Fibroblast of lung (primary cell): ENCODE data around the gene GNB2. TPM values are rescaled to one million over a fixed set of nuclear protein-coding genes. Genes with fewer than 3 reads are reported as not detected.

ENCODE experiments used
- DNase-seq, 2 donors: peaks; one replicate each; pipeline versions ENCODE4 v3.0.0 to v3.0.0-alpha.2; 2010; ENCODE audit warnings: low read depth in 2 of 2
- H2AFZ ChIP-seq: 2 replicates; pipeline ENCODE4 v1.5.1; 2012; ENCODE audit warnings: low read length, control low read depth, inconsistent platforms
- H3K27ac ChIP-seq: 2 replicates; pipeline ENCODE4 v1.5.1; 2011; ENCODE audit warnings: low read length, control low read depth; ENCODE audit not compliant: insufficient read depth
- H3K27me3 ChIP-seq: 2 replicates; pipeline ENCODE4 v1.5.1; 2011; ENCODE audit warnings: mild to moderate bottlenecking, low read length; ENCODE audit not compliant: control insufficient read depth, insufficient read depth
- H3K36me3 ChIP-seq: 2 replicates; pipeline ENCODE4 v1.5.1; 2011; ENCODE audit warnings: low read length; ENCODE audit not compliant: control insufficient read depth, insufficient read depth
- H3K4me1 ChIP-seq: 2 replicates; pipeline ENCODE4 v1.5.1; 2011; ENCODE audit warnings: low read length; ENCODE audit not compliant: control insufficient read depth, insufficient read depth; ENCODE audit errors: extremely low read depth
- H3K4me2 ChIP-seq: 2 replicates; pipeline ENCODE4 v1.5.1; 2011; ENCODE audit warnings: low read length, control low read depth; ENCODE audit not compliant: insufficient read depth; ENCODE audit errors: extremely low read depth
- H3K4me3 ChIP-seq, 4 experiments: fragments of 200-600 bp in 1 of 4; sonication (generic) in 1 of 4; replicated peaks in 1 of 4; 2 replicates each; pipeline ENCODE4 v1.5.1; 2011 to 2016; ENCODE audit warnings: low read length in 4 of 4, low read depth in 3 of 4, mild to moderate bottlenecking in 3 of 4, control low read depth in 2 of 4, inconsistent platforms in 1 of 4, mixed read lengths in 1 of 4; ENCODE audit not compliant: insufficient read depth in 1 of 4; ENCODE audit errors: control extremely low read depth in 1 of 4
- H3K79me2 ChIP-seq: 2 replicates; pipeline ENCODE4 v1.5.1; 2012; ENCODE audit warnings: mild to moderate bottlenecking, low read length, inconsistent platforms; ENCODE audit not compliant: control insufficient read depth, insufficient read depth
- H3K9ac ChIP-seq: 2 replicates; pipeline ENCODE4 v1.5.1; 2011; ENCODE audit warnings: mild to moderate bottlenecking, low read length, control low read depth; ENCODE audit not compliant: insufficient read depth
- H3K9me3 ChIP-seq: 2 replicates; pipeline ENCODE4 v1.5.1; 2012; ENCODE audit warnings: low read depth, low read length; ENCODE audit not compliant: control insufficient read depth, insufficient read depth
- H4K20me1 ChIP-seq: 2 replicates; pipeline ENCODE4 v1.5.1; 2011; ENCODE audit warnings: low read length; ENCODE audit not compliant: control insufficient read depth, insufficient read depth; ENCODE audit errors: extremely low read depth
- CTCF ChIP-seq, 2 donors: IDR thresholded peaks in 1 of 2; conservative IDR thresholded peaks in 1 of 2; 1 replicate in 1 of 2; 2 replicates in 1 of 2; pipeline ENCODE4 v1.5.1; 2011 to 2012; ENCODE audit warnings: low read length in 2 of 2, control low read depth in 1 of 2, inconsistent platforms in 1 of 2, low read depth in 1 of 2, mild to moderate bottlenecking in 1 of 2
- EZH2 ChIP-seq: IDR thresholded peaks from 2 replicates; pipeline ENCODE4 v1.5.1; 2012; ENCODE audit warnings: low read length, control low read depth, mild to moderate bottlenecking; ENCODE audit errors: missing control alignments
- polyA plus RNA-seq, 2 donors: library from polyadenylated mRNA; depleted of rRNA in 1 of 2; stranded (reverse) in 1 of 2; unstranded in 1 of 2; fragments of >200 nt; gene quantifications; 2 replicates each; pipeline ENCODE4 v1.2.1, GENCODE V29; 2011 to 2012; ENCODE audit warnings: missing spikeins in 1 of 2
- total RNA-seq: library from RNA; depleted of rRNA; stranded (reverse); fragments of >200 nt; gene quantifications from 2 replicates; pipeline ENCODE4 v1.2.1, GENCODE V29; 2014

The GNB2 gene
- total and polyA plus RNA-seq, 2 donors (not counting 1 experiment from before 2014, with no cell fraction given) = 85.2 to 145 TPM

DNA sequence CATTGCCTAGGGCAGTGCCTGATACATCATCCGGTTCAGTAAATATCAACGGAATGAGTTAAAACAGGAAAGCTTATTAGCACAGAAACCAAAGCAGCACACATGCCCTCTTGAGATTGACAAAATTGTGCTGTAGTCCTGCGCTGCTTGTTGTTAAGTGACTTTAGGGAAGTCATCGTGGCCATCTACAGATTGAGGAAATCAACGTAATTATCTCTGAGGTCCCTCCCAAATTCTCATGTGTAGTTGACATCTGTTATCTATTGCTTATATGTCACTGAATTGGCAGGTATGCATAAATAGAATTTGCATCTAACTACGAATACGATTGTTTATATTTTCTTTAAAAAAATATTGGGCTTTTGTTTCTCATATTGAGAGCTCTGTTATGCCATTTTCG lies 3.5 kb upstream of the GNB2 start:
- Histone ChIP-seq H3K4me3 (no peak overlapping the region), H3K27me3 (no peaks in the 10 kb centered on the region), H4K20me1 (no peaks in the 10 kb centered on the region), H3K36me3 (no peaks in the 10 kb centered on the region), H3K4me1 (no peaks in the 10 kb centered on the region), H2AFZ (no peak overlapping the region), H3K4me2 (no peak overlapping the region), H3K27ac (no peak overlapping the region), H3K79me2 (peaks cover 13% of the 10 kb centered on the region), H3K9me3 (no peaks in the 10 kb centered on the region), H3K9ac (no peak overlapping the region)
- TF ChIP-seq EZH2 (no peak), CTCF (conservative IDR thresholded peaks at IDR 0.05 in 1 of 2, IDR thresholded peaks at IDR 0.05 in 1 of 2; ENCODE audit: low read depth in 1 of 2, low read length in 2 of 2) (no peak)
- DNase-seq = no peak

GRCh38 chr7:100671353-100672327 lies 1.9 kb upstream of the GNB2 start:
- no peak overlapping the region for H3K4me2 ChIP-seq
- TF ChIP-seq CTCF (conservative IDR thresholded peaks at IDR 0.05 in 1 of 2, IDR thresholded peaks at IDR 0.05 in 1 of 2; ENCODE audit: low read depth in 1 of 2, low read length in 2 of 2) (no peak), EZH2 (no peak)
- no peak overlapping the region for H3K27ac ChIP-seq
- no peak overlapping the region for H3K4me3 ChIP-seq
- no peaks in the 10 kb centered on the region for H4K20me1 ChIP-seq
- H3K79me2 ChIP-seq = peaks cover 25% of the 10 kb centered on the region
- H3K27me3 ChIP-seq = no peaks in the 10 kb centered on the region
- no peaks in the 10 kb centered on the region for H3K4me1 ChIP-seq
- no peak for DNase-seq
- peaks cover 2% of the 10 kb centered on the region for H3K36me3 ChIP-seq
- H3K9me3 ChIP-seq = no peaks in the 10 kb centered on the region
- no peak overlapping the region for H3K9ac ChIP-seq
- H2AFZ ChIP-seq = no peak overlapping the region

DNA sequence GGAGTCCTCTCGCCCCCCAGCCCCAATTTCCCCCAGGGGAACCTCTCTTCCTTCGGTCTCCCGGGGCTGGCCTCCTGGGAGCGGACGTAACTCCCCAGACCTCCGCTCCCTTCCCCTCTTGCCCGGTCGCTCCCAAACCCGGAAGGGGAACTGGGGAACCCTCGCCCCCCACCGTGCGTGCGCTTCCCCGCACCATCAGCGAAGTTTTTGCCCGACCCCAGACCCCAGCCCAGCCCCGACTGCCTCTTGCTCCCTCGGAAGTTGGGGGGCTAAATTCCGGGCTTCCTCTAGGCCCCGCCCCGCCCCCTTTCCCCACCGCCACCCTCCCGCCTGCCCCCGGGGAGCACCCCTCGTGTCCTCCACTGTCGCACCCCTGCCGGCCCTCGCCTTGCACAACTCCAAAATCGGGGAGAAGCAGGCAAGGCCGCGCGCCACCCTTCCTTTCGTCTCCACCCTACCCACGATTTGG lies 436 bp downstream of the GNB2 start:
- H3K4me3 ChIP-seq = peak overlapping the region; percentile 67 to 92 (median 78)
- H3K79me2 ChIP-seq = peaks cover 40% of the 10 kb centered on the region
- H3K36me3 ChIP-seq = peaks cover 17% of the 10 kb centered on the region
- H3K4me2 ChIP-seq = peak overlapping the region; percentile 62
- H3K9me3 ChIP-seq = no peaks in the 10 kb centered on the region
- peak overlapping the region; percentile 80 for H3K9ac ChIP-seq
- peak overlapping the region; percentile 92 for H3K27ac ChIP-seq
- H2AFZ ChIP-seq = no peak overlapping the region
- H3K27me3 ChIP-seq = no peaks in the 10 kb centered on the region
- DNase-seq = peak in 1 of 2 donors; percentile 39
- H4K20me1 ChIP-seq = no peaks in the 10 kb centered on the region
- H3K4me1 ChIP-seq = no peaks in the 10 kb centered on the region
- TF ChIP-seq CTCF (conservative IDR thresholded peaks at IDR 0.05 in 1 of 2, IDR thresholded peaks at IDR 0.05 in 1 of 2; ENCODE audit: low read depth in 1 of 2, low read length in 2 of 2) (no peak), EZH2 (no peak)
